Trophoblast cell (in vitro differentiated cells and primary cell): ENCODE data around the gene NEUROG1.

ENCODE experiments used
- DNase-seq, 2 donors: peaks; one replicate each; pipeline ENCODE4 v3.0.0-alpha.2; 2016
- H2AFZ ChIP-seq: 2 replicates; pipeline ENCODE4 v1.6.1; 2013; ENCODE audit warnings: low read length, moderate library complexity, mild to moderate bottlenecking; ENCODE audit not compliant: insufficient read depth, poor library complexity
- H2AK5ac ChIP-seq: 2 replicates; pipeline ENCODE4 v1.6.1; 2013; ENCODE audit warnings: mild to moderate bottlenecking, low read length
- H2BK120ac ChIP-seq: 2 replicates; pipeline ENCODE4 v1.6.1; 2013; ENCODE audit warnings: low read length, mild to moderate bottlenecking, moderate library complexity; ENCODE audit not compliant: insufficient read depth, poor library complexity
- H2BK12ac ChIP-seq: 2 replicates; pipeline ENCODE4 v1.6.1; 2013; ENCODE audit warnings: mild to moderate bottlenecking, low read length, moderate library complexity
- H2BK5ac ChIP-seq: 2 replicates; pipeline ENCODE4 v1.6.1; 2013; ENCODE audit warnings: low read length, low read depth, moderate library complexity, mild to moderate bottlenecking; ENCODE audit not compliant: poor library complexity
- H3K14ac ChIP-seq: 2 replicates; pipeline ENCODE4 v1.6.1; 2013; ENCODE audit warnings: mild to moderate bottlenecking, low read length
- H3K18ac ChIP-seq: 2 replicates; pipeline ENCODE4 v1.6.1; 2013; ENCODE audit warnings: mild to moderate bottlenecking, low read length
- H3K23ac ChIP-seq: 2 replicates; pipeline ENCODE4 v1.6.1; 2013; ENCODE audit warnings: low read length
- H3K27ac ChIP-seq: 2 replicates; pipeline ENCODE4 v1.5.1; 2013; ENCODE audit warnings: low read depth, mild to moderate bottlenecking, inconsistent platforms, low read length, moderate library complexity
- H3K27me3 ChIP-seq: 2 replicates; pipeline ENCODE4 v1.6.1; 2013; ENCODE audit warnings: inconsistent platforms, mild to moderate bottlenecking, low read length, moderate library complexity; ENCODE audit not compliant: insufficient read depth
- H3K36me3 ChIP-seq, 2 experiments: 1 replicate in 1 of 2; 2 replicates in 1 of 2; pipeline ENCODE4 v1.6.1; 2013; ENCODE audit warnings: low read length in 2 of 2, mild to moderate bottlenecking in 2 of 2, moderate library complexity in 1 of 2; ENCODE audit not compliant: insufficient read depth in 2 of 2, control insufficient read depth in 1 of 2
- H3K4ac ChIP-seq: 2 replicates; pipeline ENCODE4 v1.6.1; 2013; ENCODE audit warnings: low read depth, mild to moderate bottlenecking, low read length, moderate library complexity
- H3K4me1 ChIP-seq, 2 experiments: 1 replicate in 1 of 2; 2 replicates in 1 of 2; pipeline ENCODE4 v1.6.1; 2013; ENCODE audit warnings: low read length in 2 of 2, mild to moderate bottlenecking in 2 of 2, moderate library complexity in 1 of 2; ENCODE audit not compliant: insufficient read depth in 2 of 2, control insufficient read depth in 1 of 2
- H3K4me2 ChIP-seq: 2 replicates; pipeline ENCODE4 v1.6.1; 2013; ENCODE audit warnings: inconsistent platforms, mild to moderate bottlenecking, low read length, moderate library complexity
- H3K4me3 ChIP-seq: 2 replicates; pipeline ENCODE4 v1.5.1; 2013; ENCODE audit warnings: mild to moderate bottlenecking, low read depth, low read length, inconsistent platforms
- H3K79me1 ChIP-seq: one replicate; pipeline ENCODE4 v1.6.1; 2013; ENCODE audit warnings: low read length
- H3K79me2 ChIP-seq: 2 replicates; pipeline ENCODE4 v1.6.1; 2013; ENCODE audit warnings: low read length, mild to moderate bottlenecking; ENCODE audit not compliant: control insufficient read depth, insufficient read depth, poor library complexity
- H3K9ac ChIP-seq: 2 replicates; pipeline ENCODE4 v1.6.1; 2013; ENCODE audit warnings: mild to moderate bottlenecking, low read length
- H3K9me3 ChIP-seq: 2 replicates; pipeline ENCODE4 v1.6.1; 2013; ENCODE audit warnings: low read depth, mild to moderate bottlenecking, control low read depth, inconsistent platforms, low read length; ENCODE audit not compliant: insufficient read depth
- H4K12ac ChIP-seq: 2 replicates; pipeline ENCODE4 v1.6.1; 2013; ENCODE audit warnings: low read depth, mild to moderate bottlenecking, low read length, moderate library complexity
- H4K8ac ChIP-seq: 2 replicates; pipeline ENCODE4 v1.6.1; 2013; ENCODE audit warnings: low read depth, mild to moderate bottlenecking, low read length, moderate library complexity
- H4K91ac ChIP-seq: one replicate; pipeline ENCODE4 v1.6.1; 2013; ENCODE audit warnings: low read depth, mild to moderate bottlenecking, low read length, moderate library complexity
- WGBS: extraction: QIAGEN DNeasy Blood & Tissue Kit; methylation state at CpG from one replicate; pipeline ENCODE4 v1.1.7; 2013; ENCODE audit warnings: missing lambda C conversion rate; ENCODE audit not compliant: insufficient read length, insufficient coverage; ENCODE audit errors: extremely low coverage; 5-methylcytosine and 5-hydroxymethylcytosine counted together

Gene NEUROG1

DNA sequence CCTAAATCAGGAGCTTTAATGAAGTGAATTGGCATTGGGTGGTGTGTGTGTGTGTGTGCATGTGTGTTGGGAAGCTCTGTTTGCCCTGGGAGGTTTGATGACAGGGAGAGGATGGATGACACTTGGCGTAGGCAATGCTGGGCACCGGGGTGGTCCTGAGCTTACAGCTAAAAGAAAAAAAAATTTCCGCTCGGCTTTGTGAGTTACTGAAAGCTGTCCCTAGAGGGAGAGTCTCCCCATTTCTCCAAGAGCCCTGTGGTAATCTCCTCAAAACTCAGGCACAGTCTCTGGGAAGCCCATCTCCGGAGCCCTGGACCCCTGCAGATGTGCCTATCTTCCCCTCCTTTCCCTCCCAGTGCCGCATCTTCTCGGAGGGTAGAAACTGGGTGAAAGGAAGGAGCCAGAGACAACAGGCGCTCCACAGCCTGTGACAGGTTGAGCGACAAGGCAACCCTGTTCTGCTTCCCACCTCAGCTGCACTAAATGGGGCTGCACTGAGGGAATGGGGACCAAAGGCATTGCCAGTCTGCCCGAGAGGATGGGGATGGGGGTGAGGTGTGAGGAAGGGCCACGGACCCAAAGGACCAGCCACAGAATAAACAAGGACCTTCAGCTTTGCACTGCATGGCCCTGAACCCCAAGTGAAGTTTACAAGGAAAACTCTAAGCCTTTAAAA is 47.8 kb downstream of the NEUROG1 start:
- no peak overlapping the region for H3K23ac ChIP-seq
- peaks cover 9 to 22% of the 10 kb centered on the region in 2 experiments for H3K4me1 ChIP-seq
- no peak overlapping the region for H3K4me2 ChIP-seq
- H2AK5ac ChIP-seq: no peak overlapping the region
- no peak overlapping the region for H4K91ac ChIP-seq
- no peak overlapping the region for H3K4me3 ChIP-seq
- no peak overlapping the region for H2BK12ac ChIP-seq
- no peak overlapping the region for H3K18ac ChIP-seq
- H2AFZ ChIP-seq: no peak overlapping the region
- no peak overlapping the region for H4K8ac ChIP-seq
- H3K4ac ChIP-seq: no peak overlapping the region
- no peak overlapping the region for H3K27ac ChIP-seq
- WGBS: no CpG with 5 or more reads among the region's 11 CpGs
- no peaks in the 10 kb centered on the region for H3K79me1 ChIP-seq
- H2BK120ac ChIP-seq: no peak overlapping the region
- H3K36me3 ChIP-seq: no peaks in the 10 kb centered on the region
- H4K12ac ChIP-seq: no peak overlapping the region
- H3K9me3 ChIP-seq: peaks cover 5% of the 10 kb centered on the region
- no peak for DNase-seq
- no peaks in the 10 kb centered on the region for H3K79me2 ChIP-seq
- no peak overlapping the region for H3K9ac ChIP-seq
- H3K14ac ChIP-seq: no peak overlapping the region
- peaks cover 71% of the 10 kb centered on the region for H3K27me3 ChIP-seq
- H2BK5ac ChIP-seq: no peak overlapping the region

DNA sequence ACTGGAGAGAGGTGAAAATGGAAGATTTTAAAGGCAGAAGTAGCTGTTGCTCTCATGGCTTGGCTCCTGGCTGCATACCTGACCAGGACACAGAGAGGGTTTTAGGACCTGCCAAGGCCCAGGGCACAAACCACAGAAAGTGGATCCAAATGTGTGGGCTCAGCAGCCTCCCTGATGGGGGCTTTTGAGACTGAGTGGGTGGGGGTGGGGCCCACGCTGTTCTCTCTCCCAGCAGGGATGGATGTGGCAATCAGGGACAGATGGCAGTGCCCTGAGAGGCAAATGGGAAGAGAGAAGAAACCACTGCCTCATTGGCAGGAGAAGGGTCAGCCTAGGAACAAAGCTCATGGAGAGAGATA is 48.7 kb downstream of the NEUROG1 start:
- no peaks in the 10 kb centered on the region for H3K79me2 ChIP-seq
- H2AFZ ChIP-seq: no peak overlapping the region
- H3K27me3 ChIP-seq: peaks cover 63% of the 10 kb centered on the region
- H3K23ac ChIP-seq: no peak overlapping the region
- H3K4me1 ChIP-seq: peaks cover 9 to 22% of the 10 kb centered on the region in 2 experiments
- H3K27ac ChIP-seq: no peak overlapping the region
- no peak overlapping the region for H4K8ac ChIP-seq
- H3K18ac ChIP-seq: no peak overlapping the region
- H3K4ac ChIP-seq: no peak overlapping the region
- no peak overlapping the region for H3K14ac ChIP-seq
- H3K79me1 ChIP-seq: no peaks in the 10 kb centered on the region
- no peak overlapping the region for H2BK12ac ChIP-seq
- no peak overlapping the region for H2BK120ac ChIP-seq
- H3K4me2 ChIP-seq: no peak overlapping the region
- H4K91ac ChIP-seq: no peak overlapping the region
- H3K36me3 ChIP-seq: no peaks in the 10 kb centered on the region
- peaks cover 5% of the 10 kb centered on the region for H3K9me3 ChIP-seq
- H2AK5ac ChIP-seq: no peak overlapping the region
- H3K9ac ChIP-seq: no peak overlapping the region
- WGBS: no CpG with 5 or more reads among the region's 1 CpG
- H4K12ac ChIP-seq: no peak overlapping the region
- H3K4me3 ChIP-seq: no peak overlapping the region
- no peak overlapping the region for H2BK5ac ChIP-seq
- no peak for DNase-seq

DNA sequence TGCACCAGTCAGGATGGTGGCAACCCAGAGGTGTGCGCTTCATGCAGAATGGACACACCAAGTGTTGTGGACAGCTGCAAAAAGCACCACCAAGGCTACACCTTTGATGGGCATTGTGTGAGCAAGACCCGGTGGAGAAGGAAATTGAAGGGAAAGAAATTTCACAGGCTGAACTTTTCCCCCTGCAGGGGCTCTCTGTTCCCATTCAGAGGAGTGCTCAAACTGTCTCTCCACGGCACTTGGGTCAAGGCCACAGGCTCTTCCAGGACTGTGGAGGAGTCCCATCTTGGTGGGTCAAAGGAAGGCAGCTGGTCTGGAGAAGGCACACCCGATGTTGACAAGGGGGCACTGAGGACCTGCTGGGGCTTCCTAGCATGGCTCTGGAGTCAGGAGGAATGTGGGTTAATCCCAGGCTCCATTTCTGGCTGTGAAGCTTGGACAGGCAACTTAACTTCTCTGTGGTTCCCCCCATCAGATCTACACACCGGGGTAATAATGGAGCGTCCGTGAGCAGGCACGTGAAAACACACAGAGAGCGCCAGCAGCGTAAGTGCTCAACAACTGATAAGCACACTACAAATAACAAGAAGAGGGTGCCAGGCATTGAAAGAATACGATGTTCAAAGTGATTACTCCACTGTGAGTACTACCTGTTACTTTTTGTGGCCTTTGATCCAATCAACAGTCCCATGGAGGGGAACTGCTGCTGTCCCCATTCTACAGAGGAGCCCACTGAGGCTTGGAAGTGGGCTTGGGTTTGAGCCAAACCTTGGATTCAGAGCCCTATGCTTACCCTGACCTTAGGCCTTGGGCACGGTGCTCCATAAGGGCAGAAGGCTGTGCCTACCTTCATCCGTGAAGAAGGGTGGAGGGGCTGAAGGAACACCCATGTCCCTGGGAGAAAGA is 49.4 kb downstream of the NEUROG1 start:
- Histone ChIP-seq H3K18ac (no peak overlapping the region), H2AFZ (no peak overlapping the region), H3K23ac (no peak overlapping the region), H3K9ac (no peak overlapping the region), H3K27ac (no peak overlapping the region), H3K79me2 (no peaks in the 10 kb centered on the region), H2BK120ac (no peak overlapping the region), H3K4ac (no peak overlapping the region), H2AK5ac (no peak overlapping the region), H3K4me2 (no peak overlapping the region), H3K4me3 (no peak overlapping the region), H4K12ac (no peak overlapping the region), H3K4me1 (peaks cover 9 to 20% of the 10 kb centered on the region in 2 experiments), H4K91ac (no peak overlapping the region), H3K9me3 (peaks cover 8% of the 10 kb centered on the region), H3K27me3 (peaks cover 59% of the 10 kb centered on the region), H3K36me3 (no peaks in the 10 kb centered on the region), H3K14ac (no peak overlapping the region), H2BK5ac (no peak overlapping the region), H3K79me1 (no peaks in the 10 kb centered on the region), H4K8ac (no peak overlapping the region), H2BK12ac (no peak overlapping the region)
- WGBS: no CpG with 5 or more reads among the region's 13 CpGs
- DNase-seq: no peak

DNA sequence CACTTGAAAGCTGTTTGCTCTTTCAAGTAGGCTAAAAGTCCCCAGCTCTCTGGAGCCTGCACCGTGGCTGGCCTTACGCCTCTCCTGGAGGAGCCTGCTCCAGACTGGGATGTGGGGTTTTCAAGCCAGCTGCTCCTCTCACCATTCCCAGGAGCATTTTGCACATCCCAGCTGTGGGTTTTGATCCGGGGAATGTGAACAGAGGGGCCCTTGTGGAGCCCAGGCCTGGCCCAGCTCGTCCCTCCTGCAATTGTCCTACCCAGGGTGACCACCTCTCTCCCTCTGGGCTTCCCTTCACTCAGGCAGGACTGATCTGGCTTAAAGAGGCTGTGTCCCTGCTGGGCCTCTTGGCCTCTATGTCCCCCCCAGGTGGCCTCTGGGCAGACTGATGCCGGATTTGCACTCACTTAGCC is 51.1 kb downstream of the NEUROG1 start:
- no peak overlapping the region for H3K27ac ChIP-seq
- peaks cover 6% of the 10 kb centered on the region for H3K9me3 ChIP-seq
- H3K9ac ChIP-seq: no peak overlapping the region
- H3K4ac ChIP-seq: no peak overlapping the region
- H2BK5ac ChIP-seq: no peak overlapping the region
- peaks cover 3 to 8% of the 10 kb centered on the region in 2 experiments for H3K4me1 ChIP-seq
- no peak for DNase-seq
- H2AFZ ChIP-seq: no peak overlapping the region
- H4K91ac ChIP-seq: no peak overlapping the region
- H3K4me2 ChIP-seq: no peak overlapping the region
- H3K79me2 ChIP-seq: no peaks in the 10 kb centered on the region
- H4K8ac ChIP-seq: no peak overlapping the region
- no peak overlapping the region for H3K14ac ChIP-seq
- H3K18ac ChIP-seq: no peak overlapping the region
- no peaks in the 10 kb centered on the region for H3K36me3 ChIP-seq
- no peak overlapping the region for H2BK120ac ChIP-seq
- no peak overlapping the region for H3K23ac ChIP-seq
- no CpG with 5 or more reads among the region's 5 CpGs for WGBS
- H3K4me3 ChIP-seq: no peak overlapping the region
- peaks cover 43% of the 10 kb centered on the region for H3K27me3 ChIP-seq
- H2AK5ac ChIP-seq: no peak overlapping the region
- no peaks in the 10 kb centered on the region for H3K79me1 ChIP-seq
- no peak overlapping the region for H4K12ac ChIP-seq
- no peak overlapping the region for H2BK12ac ChIP-seq
